Activated CD4-positive, alpha-beta T cell treated with anti-CD3 and anti-CD28 coated beads, Interleukin-2, Interleukin-4, amounts not matched to agents 100 ng/mL and 50 ng/mL, durations not matched to agents 16 hours and 8 hours (primary cell): ENCODE results near the gene CENPP.

Experiments
- DNase-seq: peaks from one replicate; pipeline ENCODE4 v3.0.0-alpha.2; 2020; ENCODE audit warnings: low spot score

Gene CENPP

GRCh38 chr9:92639791-92640271 lies 314.1 kb downstream of the CENPP start:
- DNase-seq: no peak

DNA sequence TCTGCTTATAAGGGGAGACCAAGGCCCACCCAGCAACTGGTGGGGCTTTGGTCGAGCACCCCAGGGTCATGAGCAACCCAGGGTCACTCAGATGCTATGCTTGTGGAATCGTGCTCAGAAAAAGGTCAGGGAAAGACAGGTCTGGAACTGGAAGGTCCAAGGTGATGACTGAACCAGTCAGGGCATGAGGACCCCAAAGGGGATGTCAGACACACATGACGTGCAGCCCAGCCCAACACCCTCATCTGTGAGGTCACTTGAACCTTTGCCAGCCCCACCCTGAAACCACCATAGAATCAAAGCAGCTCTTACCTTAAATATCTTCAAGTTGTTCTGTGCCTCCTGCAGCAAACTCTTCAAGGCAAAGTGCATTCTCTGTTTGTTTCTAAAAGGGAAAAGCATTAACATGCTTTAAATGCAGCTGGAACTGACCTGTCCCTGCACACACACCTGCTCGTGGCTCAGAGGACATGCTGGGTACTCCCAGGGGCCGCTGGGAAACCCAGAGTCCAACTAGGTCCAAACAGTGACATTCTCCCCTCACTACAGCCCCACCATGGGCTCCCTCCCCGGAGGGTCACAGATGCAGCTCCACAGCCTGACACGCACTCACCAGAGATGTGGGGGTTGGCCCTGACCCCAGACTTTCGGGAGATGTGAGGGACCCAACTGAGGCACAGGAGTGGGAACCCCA lies 314.8 kb downstream of the CENPP start:
- no peak for DNase-seq

DNA sequence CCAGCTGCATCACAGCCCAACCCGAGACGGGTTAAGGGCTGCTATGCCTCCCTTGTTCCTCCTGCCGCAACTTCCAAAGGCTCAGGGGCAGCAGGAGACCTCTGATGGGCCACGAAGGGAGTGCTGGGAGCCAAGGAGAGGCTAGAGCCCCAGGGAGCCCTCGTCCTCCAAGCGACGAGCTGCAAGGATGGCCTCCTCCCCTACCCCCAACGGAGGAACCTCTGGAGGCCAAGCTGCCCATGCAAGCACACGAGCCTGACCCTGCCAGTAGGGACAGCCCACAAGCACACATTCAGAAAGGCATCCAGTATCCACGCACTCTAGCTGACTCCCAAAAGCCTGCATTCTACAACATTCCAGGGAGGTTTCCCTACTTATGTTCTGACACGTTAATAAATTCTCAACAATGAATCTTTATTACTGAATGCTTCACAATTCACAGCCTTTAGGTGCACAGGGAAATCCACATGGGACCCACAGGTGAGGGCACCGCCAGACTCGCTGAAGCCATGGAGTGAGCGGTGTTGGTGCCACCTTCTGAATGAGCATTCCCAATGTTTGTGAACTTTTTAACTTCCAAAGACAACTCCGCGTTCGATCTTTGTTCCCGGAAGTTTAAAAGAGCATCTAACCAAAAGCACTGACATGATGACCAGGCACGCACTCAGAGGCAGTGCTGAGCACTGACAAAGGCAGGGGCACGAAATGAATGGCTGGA lies 315.5 kb downstream of the CENPP start:
- no peak for DNase-seq

- DNase-seq: no peak
These were observed 316.3 kb downstream of the CENPP start for GRCh38 chr9:92642041-92642451.

DNA sequence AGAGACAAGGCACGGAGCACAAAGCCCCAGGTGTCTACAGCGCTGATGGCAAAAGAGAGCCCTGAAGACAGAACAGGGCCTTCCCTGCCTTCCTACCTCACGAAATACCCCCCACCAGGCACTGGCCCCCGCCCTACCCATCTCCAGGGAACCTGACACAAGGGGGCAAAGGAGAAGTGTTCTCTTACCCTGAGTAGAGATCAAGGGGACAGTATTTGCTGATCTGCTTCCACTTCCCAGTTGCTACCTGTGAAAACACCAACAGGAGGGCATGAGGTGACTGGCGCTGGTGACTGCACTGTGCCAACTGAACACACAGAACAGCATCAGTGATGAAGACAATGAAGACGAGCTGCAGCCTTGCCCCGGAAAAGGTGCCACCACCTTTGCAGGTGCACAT lies 316.8 kb downstream of the CENPP start:
- DNase-seq: no peak

GRCh38 chr9:92644278-92644677 lies 318.5 kb downstream of the CENPP start:
- DNase-seq: no peak

- no peak for DNase-seq
These were observed 319.3 kb downstream of the CENPP start for GRCh38 chr9:92645041-92645440.

DNA sequence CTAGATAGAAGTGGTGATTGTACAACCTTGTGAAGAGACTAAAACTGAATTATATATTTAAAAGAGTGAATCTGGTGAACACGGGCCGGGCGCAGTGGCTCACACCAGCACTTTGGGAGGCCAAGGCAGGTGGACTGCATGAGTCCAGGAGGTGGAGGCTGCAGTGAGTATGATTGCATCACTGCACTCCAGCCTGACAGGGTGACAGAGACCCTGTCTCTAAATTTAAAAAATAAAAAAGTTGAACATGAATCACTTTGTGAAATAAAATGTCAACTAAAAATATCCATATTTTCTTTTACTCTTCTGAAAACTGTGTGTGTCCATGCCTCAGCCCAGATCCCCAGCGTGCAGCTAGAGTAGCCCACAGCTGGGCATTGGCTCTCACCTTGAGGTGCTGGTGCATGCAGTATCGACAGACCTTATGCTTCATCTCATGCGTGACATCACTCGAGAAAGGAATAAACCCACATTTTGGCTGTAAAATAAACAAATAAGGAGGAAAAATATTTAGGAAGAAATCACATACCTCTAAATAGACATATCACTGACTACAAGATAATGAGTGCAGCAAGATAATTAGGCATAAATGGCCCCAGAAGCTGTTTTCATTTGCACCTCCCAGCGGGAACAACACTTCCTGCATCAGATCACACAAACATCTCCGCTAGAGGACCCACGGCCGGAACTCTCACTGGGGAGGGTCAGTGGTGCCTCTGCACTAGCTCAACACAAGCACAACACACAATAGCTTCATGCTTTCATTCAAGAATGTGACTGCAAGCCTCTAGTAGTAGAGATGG lies 322.1 kb downstream of the CENPP start:
- DNase-seq: no peak

- no peak for DNase-seq
These were observed 322.8 kb downstream of the CENPP start for GRCh38 chr9:92648474-92648971.

DNA sequence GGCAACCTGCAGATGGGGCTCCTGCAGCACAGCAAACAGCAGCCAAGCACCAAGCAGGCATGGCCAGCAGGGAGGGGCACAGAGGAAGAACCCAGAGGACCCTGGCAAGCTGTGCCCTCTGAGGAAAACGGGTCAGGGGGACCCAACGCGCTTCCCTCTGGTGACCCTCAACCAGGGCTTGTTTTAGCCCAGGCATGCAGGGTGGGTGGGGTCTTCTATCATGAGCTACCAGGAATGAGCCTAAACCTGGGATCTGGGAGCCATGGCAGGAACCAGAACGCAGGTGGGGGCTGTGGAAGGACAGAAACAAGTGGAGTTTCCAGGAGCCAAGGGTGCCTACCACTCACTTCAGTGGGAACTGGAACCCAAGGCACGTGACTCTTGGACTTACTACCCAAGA lies 323.3 kb downstream of the CENPP start:
- DNase-seq: no peak

DNA sequence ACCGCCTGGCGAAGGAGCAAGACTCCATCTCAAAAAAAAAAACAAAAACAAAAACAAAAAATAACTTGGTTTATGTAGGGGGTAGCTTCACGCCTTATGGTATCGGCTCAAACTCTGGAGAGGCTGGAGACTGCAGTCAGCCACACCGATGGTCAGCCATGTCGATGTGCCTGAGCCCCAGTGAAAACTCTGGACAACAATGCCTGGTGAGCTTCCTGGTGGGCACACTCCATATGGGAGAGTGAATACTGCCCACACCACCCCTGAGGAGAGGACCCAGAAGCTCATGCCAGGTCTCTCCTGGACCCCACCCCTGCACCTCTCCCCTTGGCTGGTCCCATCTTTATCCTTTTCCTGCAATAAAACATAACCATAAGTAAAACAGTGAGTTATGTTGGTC lies 324.5 kb downstream of the CENPP start:
- DNase-seq: no peak

DNA sequence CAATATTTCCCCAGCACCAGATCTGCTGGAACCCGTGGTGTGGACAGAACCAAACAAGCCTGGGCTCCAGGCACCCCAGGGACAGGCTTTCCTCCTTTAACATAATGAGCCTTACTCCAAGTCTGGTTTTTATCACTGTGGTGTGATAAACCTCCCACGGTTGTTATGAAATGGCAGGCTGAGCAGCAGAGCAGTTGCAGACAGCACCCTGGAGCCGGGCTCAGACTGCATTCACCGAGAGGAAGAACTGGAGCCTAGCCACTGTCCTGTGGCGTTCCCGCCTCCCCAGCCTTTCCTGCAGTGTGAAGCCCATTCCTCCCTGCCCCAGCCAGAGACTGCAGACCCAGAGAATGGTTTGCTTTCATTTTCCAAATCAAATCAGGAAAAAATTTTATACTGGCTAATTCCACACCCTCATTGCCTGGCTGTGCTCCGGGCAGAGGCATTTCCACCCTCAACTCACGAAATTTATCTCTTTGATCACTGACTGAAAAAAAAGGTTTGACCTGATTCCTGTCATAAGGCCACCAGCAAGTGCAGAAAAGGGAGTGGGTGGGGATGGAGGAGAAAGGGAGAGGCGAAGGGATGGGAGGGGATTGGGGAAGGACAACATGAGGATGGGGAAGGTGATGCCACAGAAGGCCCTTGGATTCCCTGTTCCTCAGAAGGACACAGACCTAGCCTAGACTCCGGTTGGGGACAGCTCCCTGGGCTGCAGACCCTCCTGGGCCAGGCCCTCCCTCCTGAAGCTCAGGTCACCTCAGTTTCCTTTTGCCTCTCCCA lies 325.3 kb downstream of the CENPP start:
- DNase-seq: no peak

DNA sequence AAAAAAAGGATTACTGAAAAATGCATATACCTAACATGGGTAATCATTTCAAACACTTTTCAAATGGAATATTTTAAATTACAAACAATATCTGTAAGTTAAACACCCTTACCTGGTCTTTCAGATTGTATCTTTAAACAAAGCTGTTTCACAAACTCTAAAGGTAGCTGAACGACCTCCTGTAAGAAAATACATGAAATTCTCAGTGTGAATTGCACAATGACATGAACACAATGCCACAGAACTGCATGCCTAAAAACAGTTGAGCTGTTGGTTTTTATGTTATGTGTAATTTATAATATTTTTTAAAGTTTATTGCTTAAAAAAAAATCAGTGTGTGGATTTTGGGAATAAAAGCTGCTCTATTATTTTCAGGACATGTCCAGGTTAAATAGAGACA lies 326.7 kb downstream of the CENPP start:
- no peak for DNase-seq

GRCh38 chr9:92654481-92655301 lies 328.9 kb downstream of the CENPP start:
- DNase-seq: no peak

DNA sequence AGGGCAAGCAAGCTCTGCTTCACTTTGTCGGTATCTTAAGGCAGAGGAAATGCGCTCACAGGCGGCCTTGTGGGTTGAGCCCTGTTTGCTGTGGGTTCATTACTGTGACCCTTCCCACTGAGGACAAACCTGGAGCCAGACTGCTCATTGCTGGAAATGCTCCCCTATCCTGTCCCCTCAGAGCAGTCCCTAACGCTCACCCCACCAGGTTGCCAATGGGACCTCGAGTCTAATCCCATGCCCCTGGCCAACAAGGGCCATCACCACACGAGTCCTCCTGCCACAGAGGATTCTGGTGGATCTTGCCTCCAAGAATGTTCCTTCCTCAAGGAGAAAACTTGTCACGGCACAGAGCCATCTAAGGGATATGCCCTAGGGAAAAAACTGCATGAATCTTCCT lies 329.6 kb downstream of the CENPP start:
- DNase-seq: no peak

DNA sequence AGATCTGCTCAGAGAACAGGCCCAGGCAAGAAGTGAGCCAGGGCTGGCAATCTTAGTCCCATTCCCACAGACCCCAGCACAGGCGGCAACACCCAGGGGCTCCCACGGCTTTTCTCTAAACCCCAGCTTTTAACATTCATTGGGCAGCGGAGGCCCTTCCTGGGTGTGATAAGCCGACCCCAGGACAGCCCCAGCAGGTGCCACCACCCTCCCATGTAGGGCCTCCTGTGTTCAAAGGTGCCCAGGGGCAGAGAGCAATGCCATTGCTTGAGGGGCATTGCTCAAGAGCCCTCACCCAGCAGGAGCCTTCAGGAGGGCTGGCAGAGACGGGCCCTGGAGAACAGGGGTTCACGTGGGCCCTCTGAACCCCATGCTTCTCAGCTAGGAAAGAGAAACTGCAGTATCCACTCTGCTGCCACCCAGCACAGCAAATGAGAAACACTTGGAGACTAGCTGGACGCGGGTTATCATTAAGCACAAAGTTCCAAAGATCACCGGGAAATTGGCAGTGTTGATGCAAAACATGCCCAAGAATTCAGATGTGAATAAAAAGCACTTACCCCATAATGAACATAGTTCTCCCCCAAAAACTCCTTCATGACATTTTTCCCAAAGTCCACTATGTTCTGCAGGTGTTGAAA lies 330.3 kb downstream of the CENPP start:
- no peak for DNase-seq

- no peak for DNase-seq
These were observed 330.8 kb downstream of the CENPP start for GRCh38 chr9:92656537-92656925.

- no peak for DNase-seq
These were observed 331.7 kb downstream of the CENPP start for GRCh38 chr9:92657296-92658094.

- DNase-seq: no peak
These were observed 332.4 kb downstream of the CENPP start for GRCh38 chr9:92658176-92658575.

DNA sequence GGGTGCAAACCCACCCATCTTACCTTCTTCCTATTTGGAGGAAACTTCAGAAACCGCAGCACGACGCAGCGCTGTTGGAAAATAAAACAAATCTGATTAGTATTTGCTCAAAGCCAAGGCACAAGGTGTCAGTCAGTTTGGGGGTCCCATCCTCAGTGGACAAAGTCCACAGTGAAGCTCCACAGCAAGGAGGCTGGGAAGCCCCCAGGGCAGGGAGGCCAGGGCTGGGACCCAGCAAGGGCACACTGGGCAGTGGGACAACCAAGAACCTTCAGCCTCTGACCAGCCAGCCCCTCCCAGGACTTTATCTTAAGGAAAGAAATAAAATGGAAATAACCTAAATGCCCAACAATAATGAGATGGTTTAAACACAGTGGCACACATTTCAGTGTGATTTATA lies 332.9 kb downstream of the CENPP start:
- DNase-seq: no peak
